CD4-positive, alpha-beta T cell (primary cell): Measurements from ENCODE around the gene CERT1. TPM values are rescaled to one million over a fixed set of nuclear protein-coding genes. Genes with fewer than 3 reads are reported as not detected.

ENCODE experiments used
- ATAC-seq: fragments of 200-7000 bp; cut with Tn5 transposase; one replicate; pipeline ENCODE4 v1.10.0; 2022; ENCODE audit warnings: mild to moderate bottlenecking; ENCODE audit not compliant: poor library complexity
- CTCF ChIA-PET: fragments of 350-600 bp; sonication (Branson Sonifier 250); formaldehyde crosslinking; loops from one replicate; lab custom pipeline; 2021; ENCODE audit warnings: antibody characterized with exemption, inconsistent platforms; lab: Charles Lee
- POLR2A ChIA-PET: fragments of 350-600 bp; sonication (Branson Sonifier 250); formaldehyde crosslinking; loops from one replicate; lab custom pipeline; 2021; ENCODE audit warnings: antibody characterized with exemption, inconsistent platforms; lab: Charles Lee
- DNase-seq, 14 experiments: peaks; one replicate each; pipeline ENCODE4 v3.0.0-alpha.2; 2013 to 2020; ENCODE audit warnings: mixed read lengths in 2 of 14
- H3K27ac ChIP-seq, 2 donors: one replicate each; pipeline versions ENCODE4 v1.5.1 to v1.7.0; 2013; ENCODE audit warnings: low read length in 2 of 2, low read depth in 1 of 2, mild to moderate bottlenecking in 1 of 2
- H3K27me3 ChIP-seq, 2 experiments: 1 replicate in 1 of 2; 2 replicates in 1 of 2; pipeline versions ENCODE4 v1.6.1 to v1.7.0; 2013; ENCODE audit warnings: low read length in 2 of 2, control low read depth in 1 of 2, mild to moderate bottlenecking in 1 of 2, moderate library complexity in 1 of 2; ENCODE audit not compliant: insufficient read depth in 2 of 2, control insufficient read depth in 1 of 2
- H3K36me3 ChIP-seq: one replicate; pipeline ENCODE4 v1.6.1; 2013; ENCODE audit warnings: low read length, control low read depth; ENCODE audit not compliant: insufficient read depth
- H3K4me1 ChIP-seq: one replicate; pipeline ENCODE4 v1.6.1; 2013; ENCODE audit warnings: low read length, control low read depth; ENCODE audit not compliant: insufficient read depth
- H3K4me3 ChIP-seq: one replicate; pipeline ENCODE4 v1.5.1; 2013; ENCODE audit warnings: mild to moderate bottlenecking, low read length, moderate library complexity
- H3K9me3 ChIP-seq, 2 experiments: 1 replicate in 1 of 2; 2 replicates in 1 of 2; pipeline versions ENCODE4 v1.6.1 to v1.7.0; 2013; ENCODE audit warnings: low read length in 2 of 2, mild to moderate bottlenecking in 2 of 2, control low read depth in 1 of 2, moderate library complexity in 1 of 2; ENCODE audit not compliant: control insufficient read depth in 1 of 2, insufficient read depth in 1 of 2
- H3K27ac Mint-ChIP-seq: one replicate; pipeline ENCODE4 v1.8.0; 2020; ENCODE audit warnings: mixed read lengths
- H3K27me3 Mint-ChIP-seq: one replicate; pipeline ENCODE4 v1.8.0; 2021; ENCODE audit warnings: mixed read lengths
- H3K36me3 Mint-ChIP-seq: one replicate; pipeline ENCODE4 v1.8.0; 2021; ENCODE audit warnings: low read depth, mixed read lengths
- H3K4me1 Mint-ChIP-seq: one replicate; pipeline ENCODE4 v1.8.0; 2021; ENCODE audit warnings: low read depth, mixed read lengths
- H3K4me3 Mint-ChIP-seq: one replicate; pipeline ENCODE4 v1.8.0; 2020; ENCODE audit warnings: mild to moderate bottlenecking, mixed read lengths
- H3K9me3 Mint-ChIP-seq: one replicate; pipeline ENCODE4 v1.8.0; 2020; ENCODE audit warnings: mixed read lengths
- CTCF ChIP-seq: fragments of 200-600 bp; IDR thresholded peaks from one replicate; pipeline ENCODE4 v1.8.0; 2022; ENCODE audit warnings: antibody characterized with exemption, mild to moderate bottlenecking
- intact Hi-C, 2 experiments: fragments of 100-400 bp; cut with DNase I in 1 of 2; cut with micrococcal nuclease in 1 of 2; formaldehyde crosslinking; loops; one replicate each; pipeline versions ENCODE4 v1.15.1 to v1.9.0; 2023 to 2025; cut with DNase I, micrococcal nuclease
- total RNA-seq, 174 experiments: library from RNA in 2 of 174; stranded (reverse) in 2 of 174; gene quantifications; one replicate each; pipeline ENCODE4 v1.2.3 and lab custom pipeline; 2021 to 2026

Gene CERT1
- total RNA-seq, 2 experiments from 2014 or later, result 26.5 to 28.7 TPM

GRCh38 chr5:75525344-75525743 is 13.9 kb upstream of the CERT1 start:
- H3K4me3 ChIP-seq, result no peak overlapping the region
- H3K9me3 Mint-ChIP-seq, result peaks cover 7% of the 10 kb centered on the region
- no peaks in the 10 kb centered on the region for H3K36me3 ChIP-seq
- intact Hi-C loops, result no loop called here
- no peak overlapping the region for H3K4me3 Mint-ChIP-seq
- no peak for TF ChIP-seq CTCF
- DNase-seq, result no peak
- peaks cover 0 to 14% of the 10 kb centered on the region in 2 experiments for H3K9me3 ChIP-seq
- no peaks in the 10 kb centered on the region for H3K4me1 ChIP-seq
- H3K36me3 Mint-ChIP-seq, result peaks cover 24% of the 10 kb centered on the region
- no peaks in the 10 kb centered on the region for H3K27me3 Mint-ChIP-seq
- POLR2A ChIA-PET, result interaction anchor here (1.2 kb wide), 1 partner anchor 14 kb away, joined by 3 read pairs; the partner anchor contains the start of genes CERT1 and POLK
- H3K27me3 ChIP-seq, result no peaks in the 10 kb centered on the region
- ATAC-seq, result no peak
- CTCF ChIA-PET, result no interaction called here
- H3K27ac ChIP-seq, result no peak overlapping the region
- peak overlapping the region; percentile 7 for H3K27ac Mint-ChIP-seq
- peaks cover 46% of the 10 kb centered on the region for H3K4me1 Mint-ChIP-seq

GRCh38 chr5:75524591-75524990 is 13.2 kb upstream of the CERT1 start:
- Mint-ChIP-seq H3K4me3 (no peak overlapping the region), H3K27ac (peak overlapping the region; percentile 7), H3K27me3 (no peaks in the 10 kb centered on the region), H3K4me1 (peaks cover 51% of the 10 kb centered on the region), H3K36me3 (peaks cover 32% of the 10 kb centered on the region), H3K9me3 (peaks cover 7% of the 10 kb centered on the region)
- no peak for DNase-seq
- TF ChIP-seq CTCF, result no peak
- H3K27ac ChIP-seq, result no peak overlapping the region
- no peaks in the 10 kb centered on the region for H3K27me3 ChIP-seq
- ChIA-PET CTCF (no interaction called here), POLR2A (no interaction called here)
- no peaks in the 10 kb centered on the region for H3K4me1 ChIP-seq
- intact Hi-C loops, result no loop called here
- H3K9me3 ChIP-seq, result peaks cover 0 to 17% of the 10 kb centered on the region in 2 experiments
- no peaks in the 10 kb centered on the region for H3K36me3 ChIP-seq
- H3K4me3 ChIP-seq, result no peak overlapping the region
- ATAC-seq, result no peak

- intact Hi-C loops, result no loop called here
- H3K9me3 ChIP-seq, result peaks cover 0 to 17% of the 10 kb centered on the region in 2 experiments
- ChIA-PET CTCF (no interaction called here), POLR2A (no interaction called here)
- Mint-ChIP-seq H3K27me3 (no peaks in the 10 kb centered on the region), H3K4me1 (peaks cover 54% of the 10 kb centered on the region), H3K9me3 (peaks cover 7% of the 10 kb centered on the region), H3K4me3 (peak overlapping the region; percentile 31), H3K27ac (peak overlapping the region; percentile 7), H3K36me3 (peaks cover 36% of the 10 kb centered on the region)
- H3K36me3 ChIP-seq, result no peaks in the 10 kb centered on the region
- DNase-seq (peak in 1 of 14 experiments; percentile 9), ATAC-seq (peak; percentile 32)
- no peaks in the 10 kb centered on the region for H3K4me1 ChIP-seq
- H3K27me3 ChIP-seq, result no peaks in the 10 kb centered on the region
- no peak overlapping the region for H3K4me3 ChIP-seq
- no peak overlapping the region for H3K27ac ChIP-seq
- TF ChIP-seq CTCF, result no peak
These were observed 12.6 kb upstream of the CERT1 start for GRCh38 chr5:75524071-75524470.
